ENCODE results near the gene AATK. TPM values are rescaled to one million over a fixed set of nuclear protein-coding genes. Genes with fewer than 3 reads are reported as not detected.
"Not testable (repeated sequence)": the region's sequence is repeated elsewhere in the genome, so short reads cannot be mapped to it uniquely, and the experiment has no call there.

The AATK gene
- total RNA-seq, 1 donor from 2014 or later = 0.62 TPM

DNA sequence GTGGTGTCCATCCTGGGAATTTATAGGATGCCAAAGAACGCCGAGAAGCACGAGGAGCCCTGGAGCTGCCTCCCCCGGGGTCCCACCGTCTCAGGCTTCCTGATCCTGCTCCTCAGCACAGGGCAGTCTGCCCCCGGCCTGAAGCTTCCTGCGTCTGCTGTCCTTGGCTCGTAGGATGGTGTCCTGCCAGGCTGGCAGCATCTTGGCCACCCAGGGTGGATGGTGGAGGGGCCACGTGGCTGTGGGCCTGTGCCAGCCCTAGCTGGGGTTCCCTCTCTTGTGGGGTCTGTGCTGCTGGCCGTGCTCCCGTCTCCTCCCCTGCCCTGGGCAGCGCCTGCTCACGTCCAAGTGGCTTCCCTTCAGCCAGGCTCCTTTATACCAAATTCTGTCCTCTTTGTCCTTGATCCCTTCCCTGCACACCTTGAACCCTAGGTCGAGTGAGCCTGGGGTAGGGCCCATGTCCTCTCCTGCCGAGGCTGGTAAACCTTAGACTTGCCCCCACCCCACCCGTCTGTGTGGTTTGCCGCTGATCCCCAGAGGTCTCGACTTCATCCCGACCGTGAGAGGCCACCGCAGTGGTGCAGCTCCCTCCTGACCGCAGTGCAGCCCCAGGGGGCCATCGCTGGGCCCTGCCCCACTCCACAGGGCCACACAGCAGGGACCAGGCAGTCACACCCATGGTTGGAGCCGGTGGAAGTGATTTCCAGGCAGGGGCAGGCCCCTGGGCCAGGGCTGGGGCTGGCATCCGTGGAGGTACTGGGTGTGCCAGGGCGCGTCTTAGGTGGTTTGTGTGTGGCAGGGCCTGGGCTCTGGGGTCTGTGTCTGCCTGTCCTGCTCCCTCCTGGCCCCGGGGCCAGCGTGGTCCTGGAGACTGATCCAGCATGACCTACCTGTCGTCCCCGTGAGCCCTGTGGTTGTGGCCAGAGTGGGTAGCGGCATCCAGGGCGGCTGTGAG, 84.5 kb downstream of the AATK start:
- H3K4me3 Mint-ChIP-seq = no peak overlapping the region
- no peaks in the 10 kb centered on the region for H3K4me1 Mint-ChIP-seq (ENCODE audit: low read depth)
- H3K27me3 Mint-ChIP-seq (ENCODE audit: insufficient read depth) = no peaks in the 10 kb centered on the region
- no peak overlapping the region for H3K27ac Mint-ChIP-seq
- intact Hi-C loops (cut with micrococcal nuclease) = no loop called here
- H3K36me3 Mint-ChIP-seq (ENCODE audit: low read depth) = no peaks in the 10 kb centered on the region
- H3K9me3 Mint-ChIP-seq = no peaks in the 10 kb centered on the region
- no peak for DNase-seq (ENCODE audit: low spot score)

DNA sequence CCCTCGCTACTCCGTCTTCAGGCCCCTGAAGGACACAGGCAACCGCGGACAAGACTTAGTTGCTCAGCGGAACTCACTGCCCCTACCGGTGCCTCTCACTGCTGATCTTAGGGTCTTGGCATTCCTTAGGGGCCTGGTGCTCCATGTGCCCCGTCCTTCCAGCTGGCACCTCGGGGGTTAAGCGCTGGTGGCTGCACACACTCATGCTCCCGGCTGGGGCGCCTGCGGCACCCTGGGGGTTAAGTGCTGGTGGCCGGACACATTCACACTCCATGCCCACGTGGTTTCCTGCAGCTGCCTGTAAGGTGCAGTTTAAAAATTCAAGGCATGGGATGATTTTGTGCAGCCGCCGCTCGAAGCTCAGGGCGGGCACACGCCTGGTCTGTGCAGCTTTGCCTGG, 86.0 kb downstream of the AATK start:
- intact Hi-C loops (cut with micrococcal nuclease) = no loop called here
- Mint-ChIP-seq H3K4me3 (no peak overlapping the region), H3K9me3 (no peaks in the 10 kb centered on the region), H3K4me1 (ENCODE audit: low read depth) (no peaks in the 10 kb centered on the region), H3K27me3 (ENCODE audit: insufficient read depth) (peaks cover 4% of the 10 kb centered on the region), H3K27ac (no peak overlapping the region), H3K36me3 (ENCODE audit: low read depth) (no peaks in the 10 kb centered on the region)
- no peak for DNase-seq (ENCODE audit: low spot score)

DNA sequence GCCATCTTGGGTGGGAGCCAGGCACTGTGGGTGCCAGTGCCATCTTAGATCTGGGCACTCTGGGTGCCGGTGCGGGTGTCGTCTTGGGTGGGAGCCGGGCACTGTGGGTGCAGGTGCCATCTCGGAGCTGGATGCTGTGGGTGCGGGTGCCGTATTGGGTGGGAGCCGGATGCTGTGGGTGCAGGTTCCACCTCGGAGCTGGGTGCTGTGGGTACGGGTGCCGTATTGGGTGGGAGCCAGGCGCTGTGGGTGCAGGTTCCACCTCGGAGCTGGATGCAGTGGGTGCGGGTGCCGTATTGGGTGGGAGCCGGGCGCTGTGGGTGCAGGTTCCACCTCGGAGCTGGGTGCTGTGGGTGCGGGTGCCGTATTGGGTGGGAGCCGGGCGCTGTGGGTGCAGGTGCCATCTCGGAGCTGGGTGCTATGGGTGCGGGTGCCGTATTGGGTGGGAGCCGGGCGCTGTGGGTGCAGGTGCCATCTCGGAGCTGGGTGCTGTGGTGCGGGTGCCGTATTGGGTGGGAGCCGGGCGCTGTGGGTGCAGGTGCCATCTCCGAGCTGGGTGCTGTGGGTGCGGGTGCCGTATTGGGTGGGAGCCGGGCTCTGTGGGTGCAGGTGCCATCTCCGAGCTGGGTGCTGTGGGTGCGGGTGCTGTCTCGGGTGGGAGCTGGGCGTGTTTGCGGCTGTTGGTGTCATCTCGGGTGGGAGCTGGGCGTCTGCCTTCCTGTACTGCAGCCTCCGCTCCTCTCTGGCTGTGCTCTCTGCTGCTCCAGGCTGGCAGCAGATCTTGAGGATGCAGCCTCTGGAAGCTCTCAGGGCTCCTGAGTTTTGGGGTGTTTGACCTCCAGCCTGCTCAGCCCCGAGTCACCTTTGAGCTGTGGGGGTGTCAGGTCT, 87.8 kb downstream of the AATK start:
- H3K9me3 Mint-ChIP-seq; intact Hi-C loops (cut with micrococcal nuclease): not testable (repeated sequence)

DNA sequence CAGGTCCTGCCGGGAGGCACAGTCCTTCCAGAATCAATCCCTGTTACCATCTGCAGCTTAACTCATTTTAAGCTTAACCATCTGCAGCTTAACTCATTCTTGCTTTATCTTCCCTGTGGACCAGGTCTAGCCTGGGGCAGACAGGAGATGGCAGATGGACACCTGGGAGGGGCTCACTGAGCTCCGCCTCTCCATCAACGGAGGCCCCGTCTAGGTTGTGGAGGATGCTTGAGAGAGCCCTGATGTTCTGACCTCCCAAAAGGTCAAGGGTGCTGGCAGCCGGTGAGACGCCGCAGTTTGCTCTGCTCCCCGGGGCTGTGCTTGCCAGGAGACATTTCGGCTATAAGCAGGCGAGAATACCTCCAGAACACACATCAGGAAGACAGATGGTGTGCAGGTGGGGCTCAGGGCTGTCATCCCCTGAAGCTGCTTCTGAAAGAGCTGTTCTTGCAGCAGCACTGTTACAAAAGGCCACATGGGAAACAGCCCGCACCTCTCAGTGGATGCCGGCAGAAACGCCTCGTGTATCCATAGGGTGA, 89.8 kb downstream of the AATK start:
- intact Hi-C loops (cut with micrococcal nuclease) = no loop called here

More for the DNA sequence above, 87.8 kb downstream of the AATK start:
- not testable (repeated sequence) for DNase-seq (ENCODE audit: low spot score); H3K27me3 Mint-ChIP-seq (ENCODE audit: insufficient read depth); H3K36me3 Mint-ChIP-seq (ENCODE audit: low read depth); H3K27ac Mint-ChIP-seq; H3K4me1 Mint-ChIP-seq (ENCODE audit: low read depth); H3K4me3 Mint-ChIP-seq

DNA sequence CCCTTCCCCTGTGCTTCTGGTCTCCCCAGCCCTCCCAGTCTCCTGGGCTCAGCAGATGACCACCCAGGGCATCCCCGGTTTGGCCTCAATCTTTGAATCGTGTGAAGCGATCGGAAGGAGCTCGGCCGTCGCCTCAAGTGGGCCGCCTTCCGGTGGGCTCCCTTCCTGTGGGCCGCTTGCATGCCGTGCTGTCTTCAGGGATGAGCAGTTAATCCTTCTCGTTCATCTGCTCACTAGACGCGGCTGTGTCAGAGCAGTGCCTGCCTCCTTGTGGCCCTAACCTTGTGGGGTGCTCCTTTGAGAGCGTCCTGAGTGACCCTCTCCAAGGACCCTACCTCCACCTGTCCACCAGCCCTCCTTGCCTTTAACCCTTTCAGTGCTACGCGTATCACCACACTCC, 90.7 kb downstream of the AATK start:
- H3K36me3 Mint-ChIP-seq (ENCODE audit: low read depth) = no peaks in the 10 kb centered on the region
- H3K9me3 Mint-ChIP-seq = no peaks in the 10 kb centered on the region
- H3K27ac Mint-ChIP-seq = no peak overlapping the region
- intact Hi-C loops (cut with micrococcal nuclease) = no loop called here
- peaks cover 6% of the 10 kb centered on the region for H3K27me3 Mint-ChIP-seq (ENCODE audit: insufficient read depth)
- no peaks in the 10 kb centered on the region for H3K4me1 Mint-ChIP-seq (ENCODE audit: low read depth)
- no peak for DNase-seq (ENCODE audit: low spot score)
- H3K4me3 Mint-ChIP-seq = no peak overlapping the region

More for the DNA sequence above, 89.8 kb downstream of the AATK start:
- Mint-ChIP-seq H3K27me3 (ENCODE audit: insufficient read depth) (peaks cover 6% of the 10 kb centered on the region), H3K9me3 (no peaks in the 10 kb centered on the region), H3K27ac (no peak overlapping the region), H3K36me3 (ENCODE audit: low read depth) (no peaks in the 10 kb centered on the region), H3K4me1 (ENCODE audit: low read depth) (no peaks in the 10 kb centered on the region), H3K4me3 (no peak overlapping the region)
- no peak for DNase-seq (ENCODE audit: low spot score)

DNA sequence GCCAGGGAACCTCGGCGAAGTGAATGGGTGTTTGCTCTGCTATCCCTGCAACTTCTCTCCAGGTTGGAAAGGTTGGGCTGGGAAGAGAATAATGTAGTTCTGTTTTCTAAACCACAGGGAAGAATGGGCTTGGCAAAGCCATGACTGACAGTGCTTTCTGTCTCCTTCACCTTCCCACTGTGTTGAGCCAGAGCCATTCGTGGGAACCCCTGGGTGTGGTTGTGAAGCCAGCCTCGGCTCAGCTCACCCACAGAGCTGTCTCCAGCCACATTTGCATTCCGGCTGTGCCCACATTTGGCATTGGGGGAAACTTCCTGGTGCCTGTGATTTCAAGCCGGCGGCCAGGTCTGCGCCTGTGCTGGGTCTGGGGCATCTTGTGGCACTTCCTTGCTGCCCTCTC, 91.1 kb downstream of the AATK start:
- DNase-seq (ENCODE audit: low spot score) = no peak
- Mint-ChIP-seq H3K27me3 (ENCODE audit: insufficient read depth) (peaks cover 6% of the 10 kb centered on the region), H3K4me3 (no peak overlapping the region), H3K4me1 (ENCODE audit: low read depth) (no peaks in the 10 kb centered on the region), H3K9me3 (no peaks in the 10 kb centered on the region), H3K27ac (no peak overlapping the region), H3K36me3 (ENCODE audit: low read depth) (no peaks in the 10 kb centered on the region)
- intact Hi-C loops (cut with micrococcal nuclease) = no loop called here

DNA sequence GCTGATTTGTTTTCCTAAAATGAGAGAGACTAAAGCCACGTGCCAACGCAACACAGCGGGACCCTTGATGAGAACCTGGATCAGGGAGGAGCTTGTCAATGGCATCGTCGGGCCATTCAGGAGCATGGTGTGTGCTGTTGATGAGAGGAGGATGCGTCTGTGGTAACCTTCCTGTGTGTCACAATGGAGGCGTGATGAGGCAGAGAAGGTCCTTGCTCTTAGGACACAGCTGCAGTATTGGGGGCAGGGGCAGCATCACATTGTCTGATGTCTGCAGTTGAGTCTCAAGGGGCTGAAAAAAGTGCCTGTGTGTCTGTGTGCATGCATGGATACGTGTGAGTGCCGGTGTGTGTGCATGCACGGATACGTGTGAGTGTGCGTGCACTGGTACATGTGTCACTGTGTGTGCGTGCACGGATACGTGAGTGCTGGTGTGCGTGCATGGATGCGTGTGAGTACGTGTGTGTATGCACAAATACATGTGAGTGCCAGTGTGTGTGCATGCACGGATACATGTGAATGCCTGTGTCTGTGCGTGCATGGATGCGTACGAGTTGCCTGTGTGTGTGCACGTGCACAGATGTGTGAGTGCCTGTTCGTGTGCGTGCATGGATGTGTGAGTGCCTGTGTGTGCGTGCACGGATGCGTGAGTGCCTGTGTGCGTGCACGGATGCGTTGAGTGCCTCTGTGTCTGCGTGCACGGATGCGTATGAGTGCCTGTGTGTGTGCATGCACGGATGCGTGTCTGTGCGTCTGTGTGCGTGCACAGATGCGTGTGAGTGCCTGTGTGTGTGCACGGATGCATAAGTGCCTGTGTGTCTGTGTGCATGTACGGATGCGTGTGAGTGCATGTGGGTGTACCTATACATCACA, 91.8 kb downstream of the AATK start:
- H3K4me1 Mint-ChIP-seq (ENCODE audit: low read depth) = no peaks in the 10 kb centered on the region
- DNase-seq (ENCODE audit: low spot score) = no peak
- H3K9me3 Mint-ChIP-seq = no peaks in the 10 kb centered on the region
- peaks cover 6% of the 10 kb centered on the region for H3K27me3 Mint-ChIP-seq (ENCODE audit: insufficient read depth)
- H3K36me3 Mint-ChIP-seq (ENCODE audit: low read depth) = no peaks in the 10 kb centered on the region
- no peak overlapping the region for H3K4me3 Mint-ChIP-seq
- intact Hi-C loops (cut with micrococcal nuclease) = no loop called here
- H3K27ac Mint-ChIP-seq = no peak overlapping the region

DNA sequence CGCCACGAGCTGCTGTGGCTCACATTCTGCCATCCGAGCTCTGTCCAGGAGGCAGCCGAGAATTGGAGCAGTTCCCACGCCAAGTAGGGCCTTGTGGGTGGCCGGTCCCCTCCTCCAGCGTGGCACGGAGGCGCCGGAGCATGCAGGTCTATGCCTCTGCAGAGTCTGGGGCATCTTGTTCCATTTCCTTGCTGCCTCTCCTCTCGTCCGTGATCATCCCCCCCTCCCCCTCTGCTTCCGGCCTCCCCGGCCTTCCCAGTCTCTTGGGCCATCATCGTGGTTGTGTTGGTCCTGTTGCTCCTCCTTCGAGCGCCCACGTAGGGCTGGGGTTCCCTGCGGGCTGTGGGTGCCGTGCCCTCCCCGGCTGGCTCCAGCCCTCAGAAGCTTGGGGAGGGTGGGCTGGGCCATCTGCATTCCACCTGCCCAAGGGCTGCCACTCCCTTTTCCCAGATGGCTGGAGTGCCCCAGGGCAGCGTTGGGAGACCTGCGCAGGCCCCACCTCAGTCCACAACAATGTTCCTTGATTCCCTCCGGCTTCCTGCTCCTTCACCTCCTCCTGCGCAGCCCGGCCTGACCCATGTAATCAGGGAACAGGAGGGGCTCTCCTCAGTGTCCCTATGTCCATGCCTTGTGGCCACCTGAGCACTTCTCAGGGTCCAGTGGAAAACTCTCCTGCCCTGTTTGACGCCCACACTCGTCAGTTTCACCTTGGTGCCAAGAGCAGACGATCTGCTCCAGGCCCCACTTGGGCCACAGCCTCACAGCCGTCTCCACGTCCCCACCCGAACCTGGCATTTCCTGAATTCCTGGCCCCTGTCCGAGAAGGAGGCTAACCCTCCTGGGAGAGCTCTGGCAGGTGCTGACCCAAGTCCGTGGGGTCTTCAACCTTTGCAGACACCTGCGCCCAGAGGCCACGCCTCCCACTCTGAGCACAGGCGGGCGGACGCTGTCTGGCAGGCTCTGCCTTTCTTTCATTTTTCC, 94.0 kb downstream of the AATK start:
- Mint-ChIP-seq H3K4me3 (no peak overlapping the region), H3K9me3 (no peaks in the 10 kb centered on the region), H3K27ac (no peak overlapping the region), H3K27me3 (ENCODE audit: insufficient read depth) (peaks cover 6% of the 10 kb centered on the region), H3K4me1 (ENCODE audit: low read depth) (no peaks in the 10 kb centered on the region), H3K36me3 (ENCODE audit: low read depth) (no peaks in the 10 kb centered on the region)
- intact Hi-C loops (cut with micrococcal nuclease) = no loop called here
- no peak for DNase-seq (ENCODE audit: low spot score)

DNA sequence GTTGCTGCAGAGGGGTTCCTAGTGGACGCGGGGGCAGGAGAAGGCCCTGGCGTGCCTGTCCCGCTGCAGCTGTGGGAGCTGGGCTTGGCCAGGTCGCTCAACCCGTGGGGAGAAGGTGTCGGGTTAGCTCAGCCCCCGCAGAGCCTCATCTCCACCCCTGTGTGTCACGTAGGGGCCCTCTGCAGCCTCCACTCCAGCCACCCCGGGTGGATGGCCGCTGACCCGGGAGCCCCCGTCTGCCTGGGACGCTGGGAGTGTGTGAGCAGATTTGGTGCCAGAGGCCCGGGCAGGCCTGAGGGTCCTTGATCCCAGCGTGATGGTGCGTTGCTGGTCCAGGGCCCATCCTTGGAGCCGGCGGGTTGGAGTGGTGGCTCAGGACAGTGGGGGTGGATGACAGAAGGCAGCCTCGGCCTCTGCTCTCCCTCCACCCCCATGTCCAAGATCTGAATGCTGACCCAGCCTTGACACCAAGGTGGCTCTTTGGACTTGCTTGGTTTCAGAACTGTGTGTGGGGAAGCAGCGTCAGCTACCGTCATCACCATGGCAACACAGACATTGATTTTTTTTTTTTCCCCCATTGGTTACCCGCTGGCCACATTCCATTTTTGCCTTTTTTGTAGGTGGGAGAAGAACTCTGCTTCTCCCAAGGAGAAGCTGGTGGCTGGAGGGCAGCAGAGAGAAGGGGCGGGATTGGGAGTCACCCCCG, 95.3 kb downstream of the AATK start:
- DNase-seq (ENCODE audit: low spot score) = no peak
- intact Hi-C loops (cut with micrococcal nuclease) = no loop called here
- Mint-ChIP-seq H3K4me3 (no peak overlapping the region), H3K27me3 (ENCODE audit: insufficient read depth) (peaks cover 5% of the 10 kb centered on the region), H3K4me1 (ENCODE audit: low read depth) (no peaks in the 10 kb centered on the region), H3K36me3 (ENCODE audit: low read depth) (no peaks in the 10 kb centered on the region), H3K9me3 (no peaks in the 10 kb centered on the region), H3K27ac (no peak overlapping the region)

DNA sequence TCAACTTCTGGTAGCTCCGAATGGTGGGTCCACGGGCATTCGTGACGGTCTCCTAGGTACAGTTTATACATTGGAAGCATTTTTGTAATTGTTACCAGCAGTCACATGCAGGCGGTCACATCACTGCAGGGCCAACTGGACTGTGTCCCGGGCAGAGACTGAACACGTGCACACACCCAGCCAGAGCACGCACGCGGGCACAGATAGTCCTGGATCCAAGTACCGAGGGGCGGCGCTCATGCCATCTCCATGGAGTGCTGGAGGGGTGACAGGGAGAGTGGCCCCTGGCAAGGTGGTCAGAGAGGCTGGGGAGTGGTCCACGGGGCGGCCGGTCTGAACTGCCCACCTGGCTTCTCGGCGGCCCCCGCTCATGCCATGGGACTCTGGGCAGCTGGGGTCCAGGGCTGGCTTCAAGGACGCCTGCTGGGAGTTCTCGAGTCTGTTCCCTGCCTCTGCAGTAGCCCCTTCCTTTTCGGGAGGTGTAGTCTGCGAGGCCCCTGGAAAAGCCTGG, 96.8 kb downstream of the AATK start:
- Mint-ChIP-seq H3K4me3 (no peak overlapping the region), H3K27ac (no peak overlapping the region), H3K4me1 (ENCODE audit: low read depth) (no peaks in the 10 kb centered on the region), H3K36me3 (ENCODE audit: low read depth) (no peaks in the 10 kb centered on the region), H3K27me3 (ENCODE audit: insufficient read depth) (peaks cover 1% of the 10 kb centered on the region), H3K9me3 (no peaks in the 10 kb centered on the region)
- intact Hi-C loops (cut with micrococcal nuclease) = no loop called here
- no peak for DNase-seq (ENCODE audit: low spot score)
